Calu3 (cell line): Measurements from ENCODE around the gene GFRA1. TPM values are rescaled to one million over a fixed set of nuclear protein-coding genes. Genes with fewer than 3 reads are reported as not detected.

Experiments
- BruUV-seq: library from RNA; stranded (reverse); fragments of 400-500 nt; replicated peaks from 2 replicates; lab custom pipeline; 2021; lab: Mats Ljungman, UMichigan
- CTCF ChIA-PET: fragments of 300-600 bp; sonication (Branson Sonifier 250); formaldehyde crosslinking; loops from one replicate; lab custom pipeline; 2022; ENCODE audit warnings: antibody characterized with exemption; lab: Charles Lee
- DNase-seq: peaks from one replicate; pipeline ENCODE4 v3.0.0; 2022
- H3K27ac Mint-ChIP-seq: one replicate; pipeline ENCODE4 v1.8.0; 2022; ENCODE audit warnings: mixed read lengths; ENCODE audit not compliant: unreplicated experiment
- H3K27me3 Mint-ChIP-seq: one replicate; pipeline ENCODE4 v1.8.0; 2022; ENCODE audit warnings: mixed read lengths; ENCODE audit not compliant: unreplicated experiment
- H3K36me3 Mint-ChIP-seq: one replicate; pipeline ENCODE4 v1.8.0; 2022; ENCODE audit warnings: mild to moderate bottlenecking, moderate library complexity, mixed read lengths; ENCODE audit not compliant: insufficient read depth, unreplicated experiment
- H3K4me1 Mint-ChIP-seq: one replicate; pipeline ENCODE4 v1.8.0; 2022; ENCODE audit warnings: mild to moderate bottlenecking, low read depth, mixed read lengths; ENCODE audit not compliant: unreplicated experiment
- H3K4me3 Mint-ChIP-seq: one replicate; pipeline ENCODE4 v1.8.0; 2022; ENCODE audit warnings: mild to moderate bottlenecking, low read depth, moderate library complexity, mixed read lengths; ENCODE audit not compliant: unreplicated experiment
- H3K9me3 Mint-ChIP-seq: one replicate; pipeline ENCODE4 v1.8.0; 2022; ENCODE audit warnings: low read depth, mixed read lengths; ENCODE audit not compliant: unreplicated experiment
- CTCF ChIP-seq: fragments of 200-600 bp; IDR thresholded peaks from one replicate; pipeline ENCODE4 v1.8.0; 2022; ENCODE audit warnings: antibody characterized with exemption; ENCODE audit not compliant: unreplicated experiment
- intact Hi-C: fragments of 100-400 bp; cut with micrococcal nuclease; formaldehyde crosslinking; loops from one replicate; pipeline ENCODE4 v1.10.0; 2022; ENCODE audit not compliant: unreplicated experiment
- total RNA-seq: library from RNA; stranded (reverse); gene quantifications from 2 replicates; pipeline ENCODE4 v1.2.3, GENCODE V29; 2022

The GFRA1 gene
- total RNA-seq, 1 experiment from 2014 or later = not detected

GRCh38 chr10:116203661-116204060 lies 69.3 kb downstream of the GFRA1 start:
- Mint-ChIP-seq H3K4me1 (no peaks in the 10 kb centered on the region), H3K36me3 (no peaks in the 10 kb centered on the region), H3K9me3 (peaks cover under 1% of the 10 kb centered on the region), H3K4me3 (no peak overlapping the region), H3K27me3 (peaks cover 18% of the 10 kb centered on the region), H3K27ac (no peak overlapping the region)
- CTCF ChIA-PET = no interaction called here
- intact Hi-C loops = no loop called here
- BruUV-seq = no TSS peak
- DNase-seq = no peak
- no peak for TF ChIP-seq CTCF

GRCh38 chr10:116201670-116202430 lies 71.2 kb downstream of the GFRA1 start:
- no TSS peak for BruUV-seq
- peaks cover 25% of the 10 kb centered on the region for H3K27me3 Mint-ChIP-seq
- intact Hi-C loops = no loop called here
- no peak overlapping the region for H3K4me3 Mint-ChIP-seq
- peak overlapping the region; percentile 24 for H3K27ac Mint-ChIP-seq
- no peak for TF ChIP-seq CTCF
- H3K4me1 Mint-ChIP-seq = no peaks in the 10 kb centered on the region
- H3K36me3 Mint-ChIP-seq = no peaks in the 10 kb centered on the region
- peaks cover 6% of the 10 kb centered on the region for H3K9me3 Mint-ChIP-seq
- DNase-seq = no peak
- CTCF ChIA-PET = no interaction called here

- peaks cover 6% of the 10 kb centered on the region for H3K9me3 Mint-ChIP-seq
- no TSS peak for BruUV-seq
These were observed 72.0 kb downstream of the GFRA1 start for GRCh38 chr10:116201011-116201410.

GRCh38 chr10:116198676-116199035 lies 74.3 kb downstream of the GFRA1 start:
- Mint-ChIP-seq H3K4me1 (no peaks in the 10 kb centered on the region), H3K9me3 (peaks cover 6% of the 10 kb centered on the region), H3K27ac (no peak overlapping the region), H3K36me3 (no peaks in the 10 kb centered on the region), H3K4me3 (no peak overlapping the region), H3K27me3 (peaks cover 25% of the 10 kb centered on the region)
- CTCF ChIA-PET = no interaction called here
- no peak for DNase-seq
- BruUV-seq = no TSS peak
- no peak for TF ChIP-seq CTCF
- intact Hi-C loops = no loop called here

More at GRCh38 chr10:116201011-116201410, 72.0 kb downstream of the GFRA1 start:
- intact Hi-C loops = no loop called here
- TF ChIP-seq CTCF = no peak
- Mint-ChIP-seq H3K36me3 (no peaks in the 10 kb centered on the region), H3K27me3 (peaks cover 25% of the 10 kb centered on the region), H3K4me1 (no peaks in the 10 kb centered on the region), H3K27ac (no peak overlapping the region), H3K4me3 (no peak overlapping the region)
- CTCF ChIA-PET = no interaction called here
- DNase-seq = no peak
